LoVo (cell line): ENCODE data around the gene UBE2J2.

Experiments
- DNase-seq: peaks from one replicate; pipeline ENCODE4 v3.0.0-alpha.2; 2016; ENCODE audit warnings: low spot score

UBE2J2 gene

GRCh38 chr1:1280782-1281481 is 7.3 kb upstream of the UBE2J2 start:
- no peak for DNase-seq

GRCh38 chr1:1279028-1279427 is 5.4 kb upstream of the UBE2J2 start:
- DNase-seq, result no peak

GRCh38 chr1:1278620-1279019 is 5.0 kb upstream of the UBE2J2 start:
- no peak for DNase-seq

GRCh38 chr1:1275836-1276235 is 2.2 kb upstream of the UBE2J2 start:
- no peak for DNase-seq

- DNase-seq, result no peak
These were observed 1.3 kb upstream of the UBE2J2 start for GRCh38 chr1:1274931-1275431.

GRCh38 chr1:1274299-1274930 is 761 bp upstream of the UBE2J2 start:
- DNase-seq, result no peak

GRCh38 chr1:1273209-1273511 is 494 bp downstream of the UBE2J2 start:
- no peak for DNase-seq

- peak; percentile 43 for DNase-seq
These were observed 1.1 kb downstream of the UBE2J2 start for GRCh38 chr1:1272341-1273208.

- DNase-seq, result no peak
These were observed 2.8 kb downstream of the UBE2J2 start for GRCh38 chr1:1270813-1271212.

GRCh38 chr1:1268284-1268682 is 5.4 kb downstream of the UBE2J2 start:
- no peak for DNase-seq

- no peak for DNase-seq
These were observed 6.0 kb downstream of the UBE2J2 start for GRCh38 chr1:1267488-1268283.

- no peak for DNase-seq
These were observed 8.8 kb downstream of the UBE2J2 start for GRCh38 chr1:1264868-1265272.

GRCh38 chr1:1264026-1264425 is 9.6 kb downstream of the UBE2J2 start:
- DNase-seq, result no peak

GRCh38 chr1:1262758-1263157 is 10.9 kb downstream of the UBE2J2 start:
- DNase-seq, result no peak

- DNase-seq, result no peak
These were observed 11.6 kb downstream of the UBE2J2 start for GRCh38 chr1:1262071-1262470.

- DNase-seq, result no peak
These were observed 12.7 kb downstream of the UBE2J2 start for GRCh38 chr1:1260843-1261560.

- DNase-seq, result no peak
These were observed 13.6 kb downstream of the UBE2J2 start for GRCh38 chr1:1259951-1260600.

GRCh38 chr1:1259540-1259939 is 14.1 kb downstream of the UBE2J2 start:
- no peak for DNase-seq

GRCh38 chr1:1259119-1259488 is 14.6 kb downstream of the UBE2J2 start:
- DNase-seq, result no peak

- no peak for DNase-seq
These were observed 16.4 kb downstream of the UBE2J2 start for GRCh38 chr1:1256956-1257871.
